IMR-90 (cell line): ENCODE data around the gene VWDE. TPM values are rescaled to one million over a fixed set of nuclear protein-coding genes. Genes with fewer than 3 reads are reported as not detected.

ENCODE experiments used
- ATAC-seq: fragments of 200-7000 bp; cut with Tn5 transposase; 2 replicates; pipeline ENCODE4 v1.9.1; 2020; ENCODE audit warnings: low read depth, mild to moderate bottlenecking, moderate library complexity
- BruUV-seq: library from RNA; stranded (reverse); fragments of 400-500 nt; replicated peaks from 2 replicates; lab custom pipeline; 2021; lab: Mats Ljungman, UMichigan
- CTCF ChIA-PET: fragments of 300-600 bp; formaldehyde crosslinking; extraction: SDS; loops from one replicate; lab custom pipeline; 2021; ENCODE audit warnings: antibody characterized with exemption; lab: Yijun Ruan, JAX
- POLR2A ChIA-PET: fragments of 300-600 bp; sonication (Branson Sonifier 250); formaldehyde crosslinking; loops from one replicate; lab custom pipeline; 2022; ENCODE audit warnings: antibody characterized with exemption; ENCODE audit not compliant: unreplicated experiment; lab: Charles Lee
- DNase-seq: peaks from one replicate; pipeline ENCODE4 v3.0.0; 2013
- H2AFZ ChIP-seq: replicated peaks from 2 replicates; pipeline ENCODE3; 2013; ENCODE audit warnings: low read length, mild to moderate bottlenecking; ENCODE audit not compliant: poor library complexity
- H2AK5ac ChIP-seq: 2 replicates; pipeline ENCODE4 v1.6.1; 2013; ENCODE audit warnings: low read depth, low read length, inconsistent platforms
- H2AK9ac ChIP-seq: replicated peaks from 2 replicates; pipeline ENCODE3; 2013; ENCODE audit warnings: mild to moderate bottlenecking, low read depth, low read length, moderate library complexity; ENCODE audit not compliant: poor library complexity
- H2BK120ac ChIP-seq: 2 replicates; pipeline ENCODE4 v1.6.1; 2013; ENCODE audit warnings: low read depth, low read length, inconsistent platforms
- H2BK15ac ChIP-seq: 3 replicates; pipeline ENCODE4 v1.6.1; 2013; ENCODE audit warnings: low read depth, low read length, inconsistent platforms
- H2BK20ac ChIP-seq: 2 replicates; pipeline ENCODE4 v1.6.1; 2013; ENCODE audit warnings: low read depth, mild to moderate bottlenecking, inconsistent platforms, low read length, moderate library complexity
- H2BK5ac ChIP-seq: 2 replicates; pipeline ENCODE4 v1.6.1; 2013; ENCODE audit warnings: mild to moderate bottlenecking, low read depth, low read length, inconsistent platforms; ENCODE audit not compliant: poor library complexity, severe bottlenecking
- H3K14ac ChIP-seq: replicated peaks from 2 replicates; pipeline ENCODE4 v1.6.1; 2013; ENCODE audit warnings: low read depth, low read length, inconsistent platforms
- H3K18ac ChIP-seq: 2 replicates; pipeline ENCODE4 v1.6.1; 2013; ENCODE audit warnings: low read depth, low read length, control low read depth
- H3K23ac ChIP-seq: 2 replicates; pipeline ENCODE4 v1.6.1; 2013; ENCODE audit warnings: low read depth, low read length, inconsistent platforms
- H3K27ac ChIP-seq: 2 replicates; pipeline ENCODE4 v1.5.1; 2013; ENCODE audit warnings: mild to moderate bottlenecking, control low read depth, low read length; ENCODE audit not compliant: insufficient read depth
- H3K27me3 ChIP-seq: 2 replicates; pipeline ENCODE4 v1.6.1; 2013; ENCODE audit warnings: low read length; ENCODE audit not compliant: control insufficient read depth, insufficient read depth
- H3K36me3 ChIP-seq: 2 replicates; pipeline ENCODE4 v1.6.1; 2013; ENCODE audit warnings: low read length, mixed read lengths; ENCODE audit not compliant: control insufficient read depth, insufficient read depth
- H3K4ac ChIP-seq: 2 replicates; pipeline ENCODE4 v1.6.1; 2013; ENCODE audit warnings: low read depth, low read length, inconsistent platforms
- H3K4me1 ChIP-seq: 2 replicates; pipeline ENCODE4 v1.6.1; 2013; ENCODE audit warnings: low read length, mixed read lengths; ENCODE audit not compliant: control insufficient read depth, insufficient read depth
- H3K4me2 ChIP-seq: 2 replicates; pipeline ENCODE4 v1.6.1; 2013; ENCODE audit warnings: low read depth, mild to moderate bottlenecking, control low read depth, low read length, moderate library complexity
- H3K4me3 ChIP-seq: 2 replicates; pipeline ENCODE4 v1.5.1; 2013; ENCODE audit warnings: low read depth, mild to moderate bottlenecking, control low read depth, low read length, moderate library complexity; ENCODE audit not compliant: insufficient read depth
- H3K56ac ChIP-seq: 2 replicates; pipeline ENCODE4 v1.6.1; 2013; ENCODE audit warnings: low read length, inconsistent platforms; ENCODE audit not compliant: insufficient read depth; ENCODE audit errors: extremely low read depth
- H3K79me1 ChIP-seq, 2 experiments: 2 replicates each; pipeline ENCODE4 v1.6.1; 2013; ENCODE audit warnings: low read length in 2 of 2, inconsistent platforms in 1 of 2, low read depth in 1 of 2
- H3K9ac ChIP-seq: 2 replicates; pipeline ENCODE4 v1.6.1; 2013; ENCODE audit warnings: low read depth, low read length, control low read depth
- H3K9me1 ChIP-seq: 2 replicates; pipeline ENCODE4 v1.6.1; 2013; ENCODE audit warnings: low read length, inconsistent platforms; ENCODE audit not compliant: insufficient read depth
- H3K9me3 ChIP-seq: 2 replicates; pipeline ENCODE4 v1.6.1; 2013; ENCODE audit warnings: low read length; ENCODE audit not compliant: control insufficient read depth, insufficient read depth
- H4K20me1 ChIP-seq: 2 replicates; pipeline ENCODE4 v1.6.1; 2013; ENCODE audit warnings: low read length, inconsistent platforms; ENCODE audit not compliant: insufficient read depth
- H4K5ac ChIP-seq: 2 replicates; pipeline ENCODE4 v1.6.1; 2013; ENCODE audit warnings: mild to moderate bottlenecking, low read depth, low read length, control low read depth
- H4K8ac ChIP-seq, 2 experiments: 2 replicates each; pipeline ENCODE4 v1.6.1; 2013; ENCODE audit warnings: low read depth in 2 of 2, low read length in 2 of 2, control low read depth in 1 of 2, inconsistent platforms in 1 of 2
- H4K91ac ChIP-seq: 2 replicates; pipeline ENCODE4 v1.6.1; 2013; ENCODE audit warnings: low read depth, low read length, inconsistent platforms; ENCODE audit not compliant: insufficient read depth
- BHLHE40 ChIP-seq: fragments of 150-350 bp; IDR thresholded peaks from 2 replicates; pipeline ENCODE4 v1.6.1; 2016; ENCODE audit warnings: mild to moderate bottlenecking, low read depth, low read length
- CEBPB ChIP-seq: IDR thresholded peaks from 2 replicates; pipeline ENCODE4 v1.6.1; 2012; ENCODE audit warnings: low read depth, low read length, improper control_type of control experiment
- CHD1 ChIP-seq: IDR thresholded peaks from 2 replicates; pipeline ENCODE4 v1.6.1; 2012; ENCODE audit warnings: low read depth, low read length, improper control_type of control experiment
- ELK1 ChIP-seq: fragments of 150-350 bp; IDR thresholded peaks from 2 replicates; pipeline ENCODE4 v1.6.1; 2016; ENCODE audit warnings: low read depth, mild to moderate bottlenecking, low read length, moderate library complexity, borderline replicate concordance
- FOS ChIP-seq: fragments of 150-350 bp; IDR thresholded peaks from 2 replicates; pipeline ENCODE4 v1.6.1; 2016; ENCODE audit warnings: low read depth, low read length
- MAFK ChIP-seq: IDR thresholded peaks from 2 replicates; pipeline ENCODE4 v1.6.1; 2012; ENCODE audit warnings: low read depth, low read length, improper control_type of control experiment
- MXI1 ChIP-seq: IDR thresholded peaks from 2 replicates; pipeline ENCODE4 v1.6.1; 2012; ENCODE audit warnings: low read depth, mild to moderate bottlenecking, low read length, moderate library complexity, borderline replicate concordance
- POLR2A ChIP-seq: IDR thresholded peaks from 2 replicates; pipeline ENCODE4 v1.6.1; 2012; ENCODE audit warnings: mild to moderate bottlenecking, low read depth, low read length
- RAD21 ChIP-seq: IDR thresholded peaks from 2 replicates; pipeline ENCODE4 v1.6.1; 2012; ENCODE audit warnings: low read length, improper control_type of control experiment
- RCOR1 ChIP-seq: IDR thresholded peaks from 2 replicates; pipeline ENCODE4 v1.6.1; 2012; ENCODE audit warnings: mild to moderate bottlenecking, low read length, improper control_type of control experiment; ENCODE audit not compliant: insufficient replicate concordance
- RFX5 ChIP-seq: IDR thresholded peaks from 2 replicates; pipeline ENCODE4 v1.8.0; 2012; ENCODE audit warnings: low read depth, mild to moderate bottlenecking, low read length, moderate library complexity
- SMC3 ChIP-seq: fragments of 150-350 bp; IDR thresholded peaks from 2 replicates; pipeline ENCODE4 v1.6.1; 2016; ENCODE audit warnings: low read depth, mild to moderate bottlenecking, antibody characterized with exemption, low read length, moderate library complexity
- USF2 ChIP-seq: fragments of 150-350 bp; IDR thresholded peaks from 2 replicates; pipeline ENCODE4 v1.6.1; 2017; ENCODE audit warnings: mild to moderate bottlenecking, antibody characterized with exemption, low read length, low read depth
- WGBS, 2 experiments: methylation state at CpG; one replicate each; pipeline versions ENCODE4 v1.1.5 to v1.1.7; 2013; ENCODE audit warnings: missing lambda C conversion rate in 2 of 2; ENCODE audit not compliant: insufficient read length in 1 of 2; ENCODE audit errors: extremely low coverage in 2 of 2; 5-methylcytosine and 5-hydroxymethylcytosine counted together
- dilution Hi-C: fragments of 300-500 bp; cut with HindIII; formaldehyde crosslinking; loops from one replicate; pipeline ENCODE4 v1.14.3; 2018; ENCODE audit warnings: low sequenced_read_pairs; ENCODE audit not compliant: unreplicated experiment
- in situ Hi-C: fragments of 300-500 bp; cut with MboI; formaldehyde crosslinking; loops from 3 replicates; pipeline ENCODE4 v1.14.3; 2019; ENCODE audit warnings: low sequenced_read_pairs, inconsistent platforms, mixed read lengths
- intact Hi-C: fragments of 100-400 bp; cut with micrococcal nuclease; formaldehyde crosslinking; loops from 2 replicates; pipeline ENCODE4 v1.10.0; 2022
- polyA plus RNA-seq, 3 experiments: library from polyadenylated mRNA; depleted of rRNA; stranded (reverse); fragments of >200 nt; gene quantifications; 2 replicates each; pipeline ENCODE4 v1.2.3, GENCODE V29; 2012; ENCODE audit warnings: low replicate concordance in 1 of 3
- total RNA-seq: library from RNA; depleted of rRNA; stranded (reverse); fragments of >200 nt; gene quantifications from 2 replicates; pipeline ENCODE4 v1.2.3, GENCODE V29; 2012

The VWDE gene
- total and polyA plus RNA-seq, 2 of the 4 experiments (the other 2 are of a cell fraction), result 0.05 to 0.18 TPM

- dilution Hi-C loops, result no loop called here
- no peak overlapping the region for H3K23ac ChIP-seq
- no peak overlapping the region for H3K56ac ChIP-seq
- no peak overlapping the region for H3K4ac ChIP-seq
- no peak overlapping the region for H2AK5ac ChIP-seq
- no peak overlapping the region for H2AFZ ChIP-seq
- no peaks in the 10 kb centered on the region for H3K79me1 ChIP-seq
- no peak overlapping the region for H3K9ac ChIP-seq
- H3K18ac ChIP-seq, result no peak overlapping the region
- BruUV-seq, result no TSS peak
- H3K27ac ChIP-seq, result no peak overlapping the region
- no peak overlapping the region for H2BK15ac ChIP-seq
- H4K5ac ChIP-seq, result no peak overlapping the region
- H2BK120ac ChIP-seq, result no peak overlapping the region
- no peaks in the 10 kb centered on the region for H3K4me1 ChIP-seq
- no peak overlapping the region for H4K91ac ChIP-seq
- no peak overlapping the region for H2BK20ac ChIP-seq
- in situ Hi-C loops, result no loop called here
- WGBS, 2 experiments, result 78% methylated on average over 3 of the region's 6 CpGs; no CpG with 5 or more reads in 1 of the 2 experiments
- ChIA-PET POLR2A (no interaction called here), CTCF (no interaction called here)
- H3K36me3 ChIP-seq, result no peaks in the 10 kb centered on the region
- intact Hi-C loops, result no loop called here
- H3K4me2 ChIP-seq, result no peak overlapping the region
- H2BK5ac ChIP-seq, result no peak overlapping the region
- no peak overlapping the region for H3K14ac ChIP-seq
- no peaks in the 10 kb centered on the region for H3K9me1 ChIP-seq
- no peak for ATAC-seq
- H4K8ac ChIP-seq, result no peak overlapping the region
- H2AK9ac ChIP-seq, result no peak overlapping the region
- no peak for DNase-seq
- H3K9me3 ChIP-seq, result no peaks in the 10 kb centered on the region
- TF ChIP-seq CHD1 (no peak), BHLHE40 (no peak), RFX5 (no peak), ELK1 (no peak), SMC3 (no peak), RAD21 (no peak), CEBPB (no peak), MAFK (no peak), USF2 (no peak), POLR2A (no peak), MXI1 (no peak), FOS (no peak), RCOR1 (no peak)
- no peaks in the 10 kb centered on the region for H3K27me3 ChIP-seq
- H3K4me3 ChIP-seq, result no peak overlapping the region
- H4K20me1 ChIP-seq, result no peaks in the 10 kb centered on the region
These were observed 74.5 kb downstream of the VWDE start for GRCh38 chr7:12328888-12329770.
